Body of pancreas (tissue), 4 donors: Measurements from ENCODE around the gene ACSF2. TPM values are rescaled to one million over a fixed set of nuclear protein-coding genes. Genes with fewer than 3 reads are reported as not detected.

Source experiments
- ATAC-seq: fragments of 150-250 bp; one replicate; pipeline ENCODE4 v1.9.1; 2016
- DNase-seq, 4 donors: peaks; one replicate each; pipeline ENCODE4 v3.0.0-alpha.2; 2019
- H3K27ac ChIP-seq, 4 donors: fragments of 200-600 bp; sonication (generic); 1 replicate in 3 of 4; 2 replicates in 1 of 4; pipeline versions ENCODE4 v1.5.1 to v1.6.1; 2016 to 2019; ENCODE audit warnings: mild to moderate bottlenecking in 1 of 4, mixed read lengths in 1 of 4, moderate library complexity in 1 of 4
- H3K27me3 ChIP-seq, 2 donors: fragments of 200-600 bp; sonication (generic); one replicate each; pipeline ENCODE4 v1.6.0; 2016; ENCODE audit warnings: mild to moderate bottlenecking in 1 of 2
- H3K36me3 ChIP-seq, 2 donors: fragments of 200-600 bp; sonication (generic); replicated peaks in 1 of 2; 2 replicates each; pipeline ENCODE4 v1.5.1; 2016; ENCODE audit warnings: low read depth in 2 of 2; ENCODE audit not compliant: insufficient read depth in 1 of 2
- H3K4me1 ChIP-seq: fragments of 200-600 bp; sonication (generic); one replicate; pipeline ENCODE4 v1.6.0; 2016
- H3K4me3 ChIP-seq, 2 donors: fragments of 200-600 bp; sonication (generic); 1 replicate in 1 of 2; 2 replicates in 1 of 2; pipeline ENCODE4 v1.5.1; 2016 to 2019
- H3K9me3 ChIP-seq, 3 donors: fragments of 200-600 bp; sonication (generic); 1 replicate in 2 of 3; 2 replicates in 1 of 3; pipeline ENCODE4 v1.5.1; 2016
- POLR2A ChIP-seq, 3 donors: fragments of 450-650 bp; IDR thresholded peaks; one replicate each; pipeline ENCODE4 v1.6.1; 2016; ENCODE audit warnings: antibody characterized with exemption in 3 of 3, mild to moderate bottlenecking in 2 of 3
- WGBS, 2 donors: methylation state at CpG; one replicate each; pipeline ENCODE4 v1.1.5; 2017; 5-methylcytosine and 5-hydroxymethylcytosine counted together
- intact Hi-C: fragments of 100-400 bp; cut with DNase I; formaldehyde crosslinking; loops from one replicate; pipeline ENCODE4 v1.15.1; 2023
- total RNA-seq, 2 donors: library from RNA; depleted of rRNA; stranded (reverse); fragments of >200 nt; gene quantifications; one replicate each; pipeline ENCODE4 v1.1.0, GENCODE V29; 2016
- TF ChIP-seq, protein P1 (sequence below), 7 experiments: fragments of 450-650 bp in 4 of 7; fragments of 200-600 bp in 3 of 7; sonication (generic) in 3 of 7; IDR thresholded peaks; one replicate each; pipeline ENCODE4 v1.5.1; 2016 to 2019; ENCODE audit warnings: antibody characterized with exemption in 7 of 7

Gene ACSF2
- total RNA-seq, 2 donors from 2014 or later, result 18.7 to 120 TPM

DNA sequence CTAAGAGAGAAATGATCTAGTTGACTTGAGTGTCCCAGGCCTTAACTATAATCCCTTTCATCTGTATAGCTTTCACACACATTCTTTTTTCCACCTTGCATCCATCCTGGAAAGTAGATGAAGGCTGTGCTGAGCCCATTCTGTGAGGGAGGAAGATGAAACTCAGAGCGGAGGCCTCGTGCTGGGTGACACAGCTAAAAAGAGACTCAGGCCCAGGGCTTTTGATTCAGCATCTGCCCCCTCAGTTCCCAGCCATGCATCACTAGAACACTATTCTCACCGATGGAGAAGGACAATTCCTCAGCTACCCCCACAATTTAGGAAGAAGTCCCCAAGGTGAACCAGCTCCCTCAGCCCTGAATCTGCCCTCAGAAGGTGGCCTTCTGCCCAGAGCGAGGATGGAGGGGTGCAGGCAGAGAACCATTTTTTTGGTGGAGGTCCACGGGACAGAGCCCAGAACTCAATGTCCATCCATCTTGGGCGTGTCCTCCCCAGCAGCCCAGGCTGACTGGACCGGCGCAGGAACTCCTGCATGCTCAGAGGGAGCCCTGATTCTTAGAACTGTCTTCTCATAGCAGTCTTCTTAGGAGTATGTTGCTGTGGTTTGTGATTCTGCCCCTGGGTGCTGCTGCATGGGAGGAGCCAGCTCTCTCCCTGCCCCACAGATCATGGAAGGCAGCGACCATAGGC is 76.4 kb downstream of the ACSF2 start:
- TF ChIP-seq POLR2A (IDR thresholded peaks at IDR 0.05), result no peak
- TF ChIP-seq, protein P1, sequence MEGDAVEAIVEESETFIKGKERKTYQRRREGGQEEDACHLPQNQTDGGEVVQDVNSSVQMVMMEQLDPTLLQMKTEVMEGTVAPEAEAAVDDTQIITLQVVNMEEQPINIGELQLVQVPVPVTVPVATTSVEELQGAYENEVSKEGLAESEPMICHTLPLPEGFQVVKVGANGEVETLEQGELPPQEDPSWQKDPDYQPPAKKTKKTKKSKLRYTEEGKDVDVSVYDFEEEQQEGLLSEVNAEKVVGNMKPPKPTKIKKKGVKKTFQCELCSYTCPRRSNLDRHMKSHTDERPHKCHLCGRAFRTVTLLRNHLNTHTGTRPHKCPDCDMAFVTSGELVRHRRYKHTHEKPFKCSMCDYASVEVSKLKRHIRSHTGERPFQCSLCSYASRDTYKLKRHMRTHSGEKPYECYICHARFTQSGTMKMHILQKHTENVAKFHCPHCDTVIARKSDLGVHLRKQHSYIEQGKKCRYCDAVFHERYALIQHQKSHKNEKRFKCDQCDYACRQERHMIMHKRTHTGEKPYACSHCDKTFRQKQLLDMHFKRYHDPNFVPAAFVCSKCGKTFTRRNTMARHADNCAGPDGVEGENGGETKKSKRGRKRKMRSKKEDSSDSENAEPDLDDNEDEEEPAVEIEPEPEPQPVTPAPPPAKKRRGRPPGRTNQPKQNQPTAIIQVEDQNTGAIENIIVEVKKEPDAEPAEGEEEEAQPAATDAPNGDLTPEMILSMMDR (IDR thresholded peaks at IDR 0.05), result no peak
- Histone ChIP-seq H3K9me3 (no peaks in the 10 kb centered on the region), H3K4me3 (no peak overlapping the region), H3K4me1 (no peaks in the 10 kb centered on the region), H3K27me3 (no peaks in the 10 kb centered on the region), H3K27ac (no peak overlapping the region), H3K36me3 (no peaks in the 10 kb centered on the region)
- DNase-seq, result no peak
- intact Hi-C loops, result no loop called here
- no peak for ATAC-seq
- 89 to 90% methylated on average over 4 to 9 of the region's 9 CpGs for WGBS, 2 donors

DNA sequence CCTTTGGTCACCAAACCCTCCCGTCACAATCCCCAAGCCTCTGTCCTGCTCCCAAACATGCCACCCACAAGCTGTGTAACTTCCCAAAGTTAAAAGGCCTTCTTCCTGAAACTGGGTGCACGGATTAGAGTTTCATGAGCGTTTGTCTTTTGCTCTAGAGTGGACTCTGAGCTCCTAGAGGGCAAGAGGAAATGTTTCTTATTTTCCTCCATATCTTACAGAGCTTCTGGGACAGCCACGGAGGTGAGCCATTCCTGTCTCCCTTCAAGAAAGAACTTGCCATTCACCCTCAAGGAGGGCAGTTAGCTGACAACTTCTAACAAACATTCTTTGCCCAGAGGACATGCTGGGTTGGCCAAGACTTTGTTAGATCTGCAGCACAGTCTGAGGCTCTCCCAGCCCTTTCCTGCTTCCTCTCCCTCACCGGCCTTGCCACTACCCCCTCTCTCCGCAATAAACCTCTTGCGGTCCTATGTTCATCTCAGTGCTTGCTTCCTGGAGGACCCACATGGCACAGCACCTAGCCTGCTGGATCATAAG is 79.6 kb downstream of the ACSF2 start:
- Histone ChIP-seq H3K27me3 (no peaks in the 10 kb centered on the region), H3K36me3 (no peaks in the 10 kb centered on the region), H3K27ac (no peak overlapping the region), H3K4me3 (no peak overlapping the region), H3K4me1 (peaks cover 24% of the 10 kb centered on the region), H3K9me3 (no peaks in the 10 kb centered on the region)
- no peak for ATAC-seq
- TF ChIP-seq, protein P1 (IDR thresholded peaks at IDR 0.05), result no peak
- no peak for TF ChIP-seq POLR2A (IDR thresholded peaks at IDR 0.05)
- DNase-seq, result no peak
- intact Hi-C loops, result no loop called here
- WGBS, 2 donors, result 58 to 76% methylated on average over 7 of the region's 7 CpGs

DNA sequence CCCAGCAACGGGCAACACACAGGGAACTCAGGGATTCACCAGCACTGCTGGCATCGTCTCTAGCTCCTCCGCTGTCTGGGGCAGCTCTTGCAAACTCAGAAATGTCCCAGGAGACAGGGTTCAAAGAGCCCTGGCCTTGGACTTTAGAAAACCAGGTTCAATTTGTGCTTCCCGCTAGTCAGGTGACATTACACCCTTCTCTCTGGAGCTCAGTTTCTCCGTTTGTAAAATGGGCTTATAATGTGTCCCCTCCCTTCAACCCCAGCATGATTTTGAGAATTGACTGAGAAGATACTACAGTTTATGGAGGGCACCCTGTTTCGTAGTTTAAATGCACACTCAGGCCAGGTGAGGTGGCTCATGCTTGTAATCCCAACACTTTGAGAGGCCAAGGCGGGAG is 80.3 kb downstream of the ACSF2 start:
- Histone ChIP-seq H3K9me3 (no peaks in the 10 kb centered on the region), H3K4me1 (peaks cover 30% of the 10 kb centered on the region), H3K27me3 (no peaks in the 10 kb centered on the region), H3K36me3 (no peaks in the 10 kb centered on the region), H3K27ac (no peak overlapping the region), H3K4me3 (no peak overlapping the region)
- TF ChIP-seq POLR2A (IDR thresholded peaks at IDR 0.05), result no peak
- TF ChIP-seq, protein P1 (IDR thresholded peaks at IDR 0.05), result no peak
- DNase-seq (no peak), ATAC-seq (no peak)
- WGBS, 2 donors, result 83% methylated on average over 7 of the region's 7 CpGs
- intact Hi-C loops, result no loop called here

DNA sequence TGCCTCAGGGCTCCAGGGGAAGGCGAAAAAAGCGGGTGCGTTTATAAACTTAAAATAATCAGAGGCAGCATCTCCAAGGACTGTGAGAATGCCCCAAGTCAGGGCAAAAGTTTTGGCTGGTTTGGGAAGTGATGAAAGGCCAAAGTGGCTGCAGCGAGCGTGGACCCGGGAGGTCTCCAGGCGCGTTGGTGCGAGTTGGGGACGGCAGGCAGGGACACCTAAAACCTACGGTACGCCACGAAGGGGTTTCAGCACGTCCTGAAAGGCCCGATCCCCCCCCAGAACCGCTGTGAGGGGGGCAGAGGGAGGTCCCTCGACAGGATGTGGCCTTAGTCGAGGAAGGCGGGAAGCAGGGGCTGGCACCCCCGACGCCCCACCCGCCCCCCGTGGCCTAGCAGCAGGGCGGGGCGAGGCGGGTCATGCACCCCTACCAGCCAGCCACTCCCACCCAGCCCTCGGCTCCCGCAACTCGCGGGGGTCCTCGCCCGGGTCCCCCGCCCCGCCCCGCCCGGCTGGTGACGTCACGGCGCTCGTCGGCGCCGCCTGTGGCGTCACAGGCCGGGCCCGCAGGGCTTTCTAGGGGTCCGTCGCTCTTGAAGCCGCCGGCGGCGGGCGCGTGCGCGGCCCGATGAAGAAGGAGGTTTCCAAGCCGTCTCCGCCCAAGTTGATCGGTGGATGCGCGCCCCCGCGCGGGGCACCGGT is 82.0 kb downstream of the ACSF2 start, which contains the start of gene MYCBPAP:
Gene MYCBPAP, plus strand, starts transcription at position 569 of the 702 bp plus-strand sequence. CDS start 236 bp downstream, outside the sequence.
- Histone ChIP-seq H3K36me3 (no peaks in the 10 kb centered on the region), H3K27me3 (no peaks in the 10 kb centered on the region), H3K9me3 (no peaks in the 10 kb centered on the region), H3K4me3 (peak within 1 kb of the TSS; percentile 37 to 55), H3K27ac (peak within 1 kb of the TSS in 3 of 4 donors; percentile 62 to 68 (median 67)), H3K4me1 (peaks cover 38% of the 10 kb centered on the region)
- DNase-seq, result peak; percentile 74 to 86 (median 78)
- peak; percentile 80 for ATAC-seq
- 23 to 68% methylated on average over 17 to 39 of the region's 66 CpGs for WGBS, 2 donors
- TF ChIP-seq, protein P1 (IDR thresholded peaks at IDR 0.05), result peak in 2 of 7 experiments; percentile 27 to 35
- TF ChIP-seq POLR2A (IDR thresholded peaks at IDR 0.05), result peak in 1 of 3 donors; percentile 19
- intact Hi-C loops, result no loop called here
